ENCODE measurements around the gene LPP.

The LPP gene

GRCh38 chr3:188827576-188827975 is 673.6 kb downstream of the LPP start:
- Histone ChIP-seq H3K79me2 (ENCODE audit: low read length) (no peaks in the 10 kb centered on the region), H3K4me1 (ENCODE audit: low read length) (no peaks in the 10 kb centered on the region), H4K20me1 (ENCODE audit: insufficient read depth, low read length) (no peaks in the 10 kb centered on the region)

GRCh38 chr3:188829130-188829529 is 675.2 kb downstream of the LPP start:
- H3K27ac ChIP-seq (ENCODE audit: low read length) = no peak overlapping the region
- H3K36me3 ChIP-seq (replicated peaks; ENCODE audit: insufficient read depth, low read length) = no peaks in the 10 kb centered on the region
- no peaks in the 10 kb centered on the region for H3K79me2 ChIP-seq (ENCODE audit: low read length)
- no peak overlapping the region for H2AFZ ChIP-seq (ENCODE audit: low read length)
- DNase-seq = no peak
- H3K9ac ChIP-seq (ENCODE audit: low read length) = no peak overlapping the region
- TF ChIP-seq EZH2 (optimal IDR thresholded peaks at IDR 0.05; ENCODE audit: low read depth, low read length) = no peak
- no peak for TF ChIP-seq EZH2phosphoT487 (IDR thresholded peaks at IDR 0.05; ENCODE audit: low read length)
- TF ChIP-seq CTCF (IDR thresholded peaks at IDR 0.05; ENCODE audit: low read length) = no peak
- no peaks in the 10 kb centered on the region for H3K4me1 ChIP-seq (ENCODE audit: low read length)
- no peak overlapping the region for H3K4me2 ChIP-seq (ENCODE audit: low read depth, low read length)
- no peaks in the 10 kb centered on the region for H3F3A ChIP-seq (ENCODE audit: insufficient read depth, low read length)
- no peaks in the 10 kb centered on the region for H3K9me2 ChIP-seq (replicated peaks; ENCODE audit: insufficient read depth, low read length)
- no peaks in the 10 kb centered on the region for H3K9me3 ChIP-seq (replicated peaks; ENCODE audit: insufficient read depth, low read length)
- no peaks in the 10 kb centered on the region for H4K20me1 ChIP-seq (ENCODE audit: insufficient read depth, low read length)
- no peaks in the 10 kb centered on the region for H3K27me3 ChIP-seq (replicated peaks; ENCODE audit: insufficient read depth, low read length)
- no peak overlapping the region for H3K4me3 ChIP-seq (ENCODE audit: low read length)

More at GRCh38 chr3:188827576-188827975, 673.6 kb downstream of the LPP start:
- Histone ChIP-seq H3K4me3 (ENCODE audit: low read length) (no peak overlapping the region), H3K27ac (ENCODE audit: low read length) (no peak overlapping the region), H3K9me2 (replicated peaks; ENCODE audit: insufficient read depth, low read length) (no peaks in the 10 kb centered on the region), H3K27me3 (replicated peaks; ENCODE audit: insufficient read depth, low read length) (no peaks in the 10 kb centered on the region), H3F3A (ENCODE audit: insufficient read depth, low read length) (no peaks in the 10 kb centered on the region), H3K9me3 (replicated peaks; ENCODE audit: insufficient read depth, low read length) (no peaks in the 10 kb centered on the region), H2AFZ (ENCODE audit: low read length) (no peak overlapping the region), H3K9ac (ENCODE audit: low read length) (no peak overlapping the region), H3K4me2 (ENCODE audit: low read depth, low read length) (no peak overlapping the region), H3K36me3 (replicated peaks; ENCODE audit: insufficient read depth, low read length) (no peaks in the 10 kb centered on the region)
- TF ChIP-seq CTCF (IDR thresholded peaks at IDR 0.05; ENCODE audit: low read length) (no peak), EZH2phosphoT487 (IDR thresholded peaks at IDR 0.05; ENCODE audit: low read length) (no peak), EZH2 (optimal IDR thresholded peaks at IDR 0.05; ENCODE audit: low read depth, low read length) (no peak)
- DNase-seq = no peak

- no peaks in the 10 kb centered on the region for H3K9me2 ChIP-seq (replicated peaks; ENCODE audit: insufficient read depth, low read length)
- H3K36me3 ChIP-seq (replicated peaks; ENCODE audit: insufficient read depth, low read length) = no peaks in the 10 kb centered on the region
- H3K27ac ChIP-seq (ENCODE audit: low read length) = no peak overlapping the region
- no peaks in the 10 kb centered on the region for H3F3A ChIP-seq (ENCODE audit: insufficient read depth, low read length)
- H2AFZ ChIP-seq (ENCODE audit: low read length) = no peak overlapping the region
- DNase-seq = no peak
- H3K9me3 ChIP-seq (replicated peaks; ENCODE audit: insufficient read depth, low read length) = no peaks in the 10 kb centered on the region
- TF ChIP-seq EZH2phosphoT487 (IDR thresholded peaks at IDR 0.05; ENCODE audit: low read length) (no peak), EZH2 (optimal IDR thresholded peaks at IDR 0.05; ENCODE audit: low read depth, low read length) (no peak), CTCF (IDR thresholded peaks at IDR 0.05; ENCODE audit: low read length) (no peak)
- H3K4me3 ChIP-seq (ENCODE audit: low read length) = no peak overlapping the region
- H3K4me2 ChIP-seq (ENCODE audit: low read depth, low read length) = no peak overlapping the region
- H3K79me2 ChIP-seq (ENCODE audit: low read length) = no peaks in the 10 kb centered on the region
- no peak overlapping the region for H3K9ac ChIP-seq (ENCODE audit: low read length)
- no peaks in the 10 kb centered on the region for H3K27me3 ChIP-seq (replicated peaks; ENCODE audit: insufficient read depth, low read length)
- no peaks in the 10 kb centered on the region for H3K4me1 ChIP-seq (ENCODE audit: low read length)
- no peaks in the 10 kb centered on the region for H4K20me1 ChIP-seq (ENCODE audit: insufficient read depth, low read length)
These were observed 675.6 kb downstream of the LPP start for GRCh38 chr3:188829576-188829975.

Data from MM.1S (cell line).